SK-MEL-5 (cell line): Measurements from ENCODE around the gene ADAM11. TPM values are rescaled to one million over a fixed set of nuclear protein-coding genes. Genes with fewer than 3 reads are reported as not detected.

Source experiments
- DNase-seq: peaks from one replicate; pipeline ENCODE4 v3.0.0-alpha.2; 2016; ENCODE audit warnings: low read depth, low spot score
- in situ Hi-C: cut with HindIII; loops from 2 replicates; pipeline ENCODE4 v1.10.0; 2016; ENCODE audit warnings: low sequenced_read_pairs, high pct_unique_total_duplicates, low pct_unique_long_range_greater_than_20kb
- total RNA-seq: library from RNA; depleted of rRNA; stranded (reverse); fragments of >200 nt; shearing (Covaris generic); gene quantifications from 2 replicates; pipeline ENCODE4 v1.2.3, GENCODE V29; 2014

Gene ADAM11
- total RNA-seq, 1 experiment from 2014 or later, result 7.6 TPM

- in situ Hi-C loops, result no loop called here
- DNase-seq, result no peak
Measured at GRCh38 chr17:44769647-44770084, 10.9 kb downstream of the ADAM11 start.

- in situ Hi-C loops, result no loop called here
- DNase-seq, result no peak
Measured at GRCh38 chr17:44770166-44770925, 11.6 kb downstream of the ADAM11 start.

- in situ Hi-C loops, result no loop called here
- DNase-seq, result no peak
Measured at GRCh38 chr17:44772308-44773045, 13.7 kb downstream of the ADAM11 start.

GRCh38 chr17:44773140-44773539 lies 14.4 kb downstream of the ADAM11 start:
- in situ Hi-C loops, result no loop called here
- DNase-seq, result no peak

DNA sequence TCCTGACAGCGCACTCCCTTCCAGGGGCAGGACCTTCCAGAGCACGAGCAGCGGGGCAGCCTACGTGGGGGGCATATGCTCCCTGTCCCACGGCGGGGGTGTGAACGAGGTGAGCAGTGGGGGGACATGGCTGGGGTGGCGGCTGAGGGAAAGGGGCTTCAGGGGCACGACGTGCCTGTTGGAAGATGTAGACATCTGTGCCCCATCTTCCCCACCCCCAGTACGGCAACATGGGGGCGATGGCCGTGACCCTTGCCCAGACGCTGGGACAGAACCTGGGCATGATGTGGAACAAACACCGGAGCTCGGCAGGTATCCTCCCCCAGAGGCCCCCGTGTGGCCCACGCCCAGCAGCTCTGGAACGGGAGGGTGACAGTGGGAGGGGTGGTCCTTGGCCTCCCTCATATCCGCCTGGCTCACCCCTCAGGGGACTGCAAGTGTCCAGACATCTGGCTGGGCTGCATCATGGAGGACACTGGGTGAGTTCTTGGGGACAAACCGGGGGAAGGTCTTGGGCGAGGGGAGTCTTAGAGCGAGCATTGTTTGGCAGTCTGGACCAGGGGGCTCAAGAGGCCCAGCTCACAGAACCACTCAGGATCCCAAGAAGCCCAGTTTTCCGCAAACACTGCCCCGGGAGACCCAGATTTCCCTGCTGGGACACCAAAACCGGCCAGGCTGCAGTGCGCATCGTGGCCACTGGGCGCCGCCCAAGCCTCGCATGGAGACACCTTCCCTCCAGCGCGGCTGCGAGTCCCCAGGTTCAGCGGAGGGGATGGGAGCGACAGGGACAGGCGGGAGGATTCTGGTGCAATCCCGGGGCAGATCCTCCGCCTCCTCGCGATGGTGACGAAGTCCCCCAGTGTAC lies 15.7 kb downstream of the ADAM11 start:
- in situ Hi-C loops, result no loop called here
- DNase-seq, result peak; percentile 79

DNA sequence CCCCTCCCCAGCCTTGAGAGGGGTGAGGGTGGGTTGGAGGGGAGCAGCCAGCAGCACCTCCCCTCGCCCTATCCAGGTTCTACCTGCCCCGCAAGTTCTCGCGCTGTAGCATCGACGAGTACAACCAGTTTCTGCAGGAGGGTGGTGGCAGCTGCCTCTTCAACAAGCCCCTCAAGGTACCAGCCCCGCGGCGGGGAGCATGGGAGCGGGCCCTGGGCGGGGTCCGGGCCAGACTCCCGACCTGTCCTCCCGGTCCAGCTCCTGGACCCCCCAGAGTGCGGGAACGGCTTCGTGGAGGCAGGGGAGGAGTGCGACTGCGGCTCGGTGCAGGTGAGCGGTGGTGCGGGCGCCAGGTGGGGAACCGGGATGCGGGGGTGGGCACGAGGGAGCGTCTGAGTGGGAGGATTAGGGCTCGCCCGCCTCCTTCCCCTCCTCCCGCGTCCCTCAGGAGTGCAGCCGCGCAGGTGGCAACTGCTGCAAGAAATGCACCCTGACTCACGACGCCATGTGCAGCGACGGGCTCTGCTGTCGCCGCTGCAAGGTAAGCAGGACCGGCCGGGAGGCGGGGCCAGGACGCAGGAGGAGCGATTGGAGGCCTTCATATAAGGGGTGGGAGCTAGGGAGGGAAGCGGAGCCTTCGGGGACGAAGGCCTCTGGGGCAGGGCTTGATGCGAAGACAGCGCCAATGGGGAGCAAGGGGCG lies 16.5 kb downstream of the ADAM11 start:
- in situ Hi-C loops, result no loop called here

DNA sequence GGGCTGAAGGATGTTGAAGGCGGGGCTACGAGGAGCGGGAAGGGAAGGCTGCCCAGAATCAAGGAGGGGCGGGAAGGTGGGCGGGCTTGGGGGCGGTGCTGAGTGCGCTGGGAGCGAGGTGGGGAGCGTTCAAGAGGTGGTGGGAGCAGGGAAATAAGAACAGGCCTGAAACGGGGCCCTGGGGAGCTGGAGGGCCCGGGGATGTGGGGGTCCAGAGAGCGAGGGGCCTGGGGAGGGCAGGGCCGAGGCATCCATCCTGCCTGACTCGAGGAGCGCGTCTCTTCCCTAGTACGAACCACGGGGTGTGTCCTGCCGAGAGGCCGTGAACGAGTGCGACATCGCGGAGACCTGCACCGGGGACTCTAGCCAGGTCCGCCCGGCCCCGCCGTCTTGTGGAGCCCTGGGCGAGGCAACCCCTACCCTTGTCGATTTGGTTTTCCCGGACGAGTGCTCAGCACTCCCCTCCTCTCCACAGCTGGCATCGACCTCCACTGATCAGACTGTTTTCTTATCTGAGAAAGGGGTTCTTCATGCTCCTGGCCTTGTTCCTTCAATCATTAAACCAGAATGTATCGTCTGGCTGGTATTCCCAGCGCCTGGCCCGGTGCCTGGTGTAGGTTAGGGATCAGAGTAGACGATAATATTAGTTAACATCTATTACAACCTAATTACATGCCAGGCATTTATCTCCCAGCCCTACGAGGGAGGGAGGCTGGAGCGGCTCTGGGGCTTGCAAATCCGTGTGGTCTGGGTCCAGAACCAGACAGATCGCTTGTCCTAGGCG lies 17.2 kb downstream of the ADAM11 start:
- in situ Hi-C loops, result no loop called here

More for the DNA sequence above, 16.5 kb downstream of the ADAM11 start:
- peak; percentile 98 for DNase-seq

DNA sequence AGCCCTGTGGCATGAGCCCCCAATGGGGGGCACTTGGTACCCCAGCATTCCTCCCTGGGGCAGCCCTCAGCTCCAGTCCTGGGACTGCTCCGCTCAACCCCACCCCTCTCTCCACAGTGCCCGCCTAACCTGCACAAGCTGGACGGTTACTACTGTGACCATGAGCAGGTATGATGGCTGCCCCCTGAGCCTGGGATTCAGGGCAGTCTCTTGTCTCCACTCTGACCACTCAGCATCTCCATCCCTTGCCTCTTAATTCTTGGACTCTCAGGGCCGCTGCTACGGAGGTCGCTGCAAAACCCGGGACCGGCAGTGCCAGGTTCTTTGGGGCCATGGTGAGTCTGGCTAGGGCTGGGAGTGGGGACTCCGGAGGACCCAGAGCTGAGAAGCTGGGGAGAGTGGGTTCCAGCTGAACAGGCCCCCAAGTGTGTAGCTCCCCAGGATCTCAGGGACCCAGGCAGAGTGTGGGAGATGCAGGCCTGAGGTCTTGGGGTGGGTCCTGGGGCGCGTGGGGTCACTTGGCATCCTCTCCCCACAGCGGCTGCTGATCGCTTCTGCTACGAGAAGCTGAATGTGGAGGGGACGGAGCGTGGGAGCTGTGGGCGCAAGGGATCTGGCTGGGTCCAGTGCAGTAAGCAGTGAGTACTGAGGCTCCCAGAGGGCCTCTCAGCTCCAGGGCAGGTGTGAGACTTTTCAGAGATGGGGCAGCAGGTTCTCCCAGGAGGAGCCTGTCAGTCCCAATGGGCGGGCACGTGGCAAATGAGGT lies 18.0 kb downstream of the ADAM11 start:
- DNase-seq, result no peak
- in situ Hi-C loops, result no loop called here

More for the DNA sequence above, 17.2 kb downstream of the ADAM11 start:
- DNase-seq, result no peak

DNA sequence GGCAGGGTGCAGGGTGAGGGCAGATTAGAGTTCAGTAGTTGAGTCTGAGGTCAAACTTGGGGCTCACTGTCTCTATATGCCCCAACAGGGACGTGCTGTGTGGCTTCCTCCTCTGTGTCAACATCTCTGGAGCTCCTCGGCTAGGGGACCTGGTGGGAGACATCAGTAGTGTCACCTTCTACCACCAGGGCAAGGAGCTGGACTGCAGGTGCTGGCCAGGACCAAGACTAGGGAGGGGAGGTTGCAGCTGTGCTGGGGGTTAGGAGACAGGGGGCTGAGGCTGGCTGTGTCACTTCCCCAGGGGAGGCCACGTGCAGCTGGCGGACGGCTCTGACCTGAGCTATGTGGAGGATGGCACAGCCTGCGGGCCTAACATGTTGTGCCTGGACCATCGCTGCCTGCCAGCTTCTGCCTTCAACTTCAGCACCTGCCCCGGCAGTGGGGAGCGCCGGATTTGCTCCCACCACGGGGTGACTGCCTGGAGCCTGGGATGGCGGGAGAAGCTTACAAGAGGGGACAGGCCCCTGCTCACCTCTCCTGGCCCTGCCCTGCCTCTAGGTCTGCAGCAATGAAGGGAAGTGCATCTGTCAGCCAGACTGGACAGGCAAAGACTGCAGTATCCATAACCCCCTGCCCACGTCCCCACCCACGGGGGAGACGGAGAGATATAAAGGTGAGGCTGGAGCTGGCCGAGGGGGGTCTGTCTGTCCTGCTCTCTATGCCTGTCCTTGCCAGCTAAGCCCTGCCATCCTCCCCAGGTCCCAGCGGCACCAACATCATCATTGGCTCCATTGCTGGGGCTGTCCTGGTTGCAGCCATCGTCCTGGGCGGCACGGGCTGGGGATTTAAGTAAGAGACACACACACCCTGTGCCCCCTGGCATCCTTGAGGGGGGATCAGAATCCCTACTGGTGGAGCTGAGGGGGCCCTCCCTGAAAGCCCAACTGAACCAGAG lies 18.9 kb downstream of the ADAM11 start:
- in situ Hi-C loops, result no loop called here
- DNase-seq, result no peak

- no peak for DNase-seq
- in situ Hi-C loops, result no loop called here
Measured at GRCh38 chr17:44778656-44779210, 19.9 kb downstream of the ADAM11 start.

DNA sequence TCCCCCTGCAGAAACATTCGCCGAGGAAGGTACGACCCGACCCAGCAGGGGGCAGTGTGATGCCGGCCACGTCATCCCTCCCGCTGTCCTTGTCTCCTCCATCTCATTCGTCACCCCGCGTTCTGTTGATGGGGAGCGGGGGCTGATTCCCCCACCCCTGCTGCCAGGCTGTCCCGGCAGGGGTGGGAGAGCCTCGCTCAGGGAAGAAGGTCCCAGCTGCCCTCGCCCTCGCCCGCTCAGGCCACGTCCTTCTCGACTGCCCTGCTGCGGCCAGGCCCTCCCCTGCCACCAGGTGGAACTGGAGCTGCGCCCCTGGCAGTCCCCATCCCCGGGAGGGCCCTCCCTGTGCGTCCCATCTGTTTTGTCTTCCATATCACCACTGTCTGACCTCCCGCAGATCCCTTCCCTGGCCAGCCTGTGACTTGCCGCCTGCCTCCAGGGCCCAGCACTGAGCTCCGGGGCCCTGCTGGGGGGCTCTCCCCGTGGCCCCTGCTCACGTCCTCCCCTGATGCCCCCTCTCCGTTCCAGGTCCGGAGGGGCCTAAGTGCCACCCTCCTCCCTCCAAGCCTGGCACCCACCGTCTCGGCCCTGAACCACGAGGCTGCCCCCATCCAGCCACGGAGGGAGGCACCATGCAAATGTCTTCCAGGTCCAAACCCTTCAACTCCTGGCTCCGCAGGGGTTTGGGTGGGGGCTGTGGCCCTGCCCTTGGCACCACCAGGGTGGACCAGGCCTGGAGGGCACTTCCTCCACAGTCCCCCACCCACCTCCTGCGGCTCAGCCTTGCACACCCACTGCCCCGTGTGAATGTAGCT lies 20.6 kb downstream of the ADAM11 start:
- in situ Hi-C loops, result no loop called here
- peak; percentile 73 for DNase-seq

GRCh38 chr17:44780161-44780560 lies 21.4 kb downstream of the ADAM11 start:
- in situ Hi-C loops, result no loop called here

DNA sequence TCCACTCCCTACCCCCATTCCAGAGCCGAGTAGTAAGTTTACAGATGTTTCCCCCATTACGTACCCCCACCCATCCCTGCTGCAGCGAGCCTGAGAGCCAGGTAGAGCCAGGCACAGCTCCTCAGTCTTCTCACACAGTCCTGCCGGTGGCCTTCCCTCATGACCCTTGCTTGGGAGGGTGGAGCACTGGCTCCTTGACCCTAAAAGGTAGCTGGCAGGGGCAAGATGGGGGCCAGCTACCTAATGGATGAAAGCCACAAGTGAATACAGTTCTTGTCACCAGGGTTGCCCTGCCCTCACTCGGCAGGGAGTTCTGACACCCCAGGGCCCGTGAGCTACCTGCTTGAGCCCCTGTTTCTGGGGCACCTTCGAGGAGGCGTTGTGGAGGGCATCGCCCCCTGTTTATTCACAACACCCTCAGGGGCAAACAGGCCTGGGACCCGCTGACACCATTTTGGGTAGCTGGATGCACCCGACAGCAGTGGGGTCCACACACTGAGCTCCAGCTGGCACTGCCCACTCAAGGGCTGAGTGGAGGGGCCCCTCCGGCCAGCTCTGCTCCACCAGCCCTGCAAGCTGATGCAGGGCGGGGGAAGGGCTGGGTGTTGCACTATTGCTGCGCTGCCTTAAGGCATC lies 22.2 kb downstream of the ADAM11 start:
- in situ Hi-C loops, result no loop called here
- DNase-seq, result no peak

More at GRCh38 chr17:44780161-44780560, 21.4 kb downstream of the ADAM11 start:
- no peak for DNase-seq
